ENCODE data around the gene ETFB. TPM values are rescaled to one million over a fixed set of nuclear protein-coding genes. Genes with fewer than 3 reads are reported as not detected.

The ETFB gene
- total and polyA plus RNA-seq, 2 experiments from 2014 or later, result 203 to 433 TPM

DNA sequence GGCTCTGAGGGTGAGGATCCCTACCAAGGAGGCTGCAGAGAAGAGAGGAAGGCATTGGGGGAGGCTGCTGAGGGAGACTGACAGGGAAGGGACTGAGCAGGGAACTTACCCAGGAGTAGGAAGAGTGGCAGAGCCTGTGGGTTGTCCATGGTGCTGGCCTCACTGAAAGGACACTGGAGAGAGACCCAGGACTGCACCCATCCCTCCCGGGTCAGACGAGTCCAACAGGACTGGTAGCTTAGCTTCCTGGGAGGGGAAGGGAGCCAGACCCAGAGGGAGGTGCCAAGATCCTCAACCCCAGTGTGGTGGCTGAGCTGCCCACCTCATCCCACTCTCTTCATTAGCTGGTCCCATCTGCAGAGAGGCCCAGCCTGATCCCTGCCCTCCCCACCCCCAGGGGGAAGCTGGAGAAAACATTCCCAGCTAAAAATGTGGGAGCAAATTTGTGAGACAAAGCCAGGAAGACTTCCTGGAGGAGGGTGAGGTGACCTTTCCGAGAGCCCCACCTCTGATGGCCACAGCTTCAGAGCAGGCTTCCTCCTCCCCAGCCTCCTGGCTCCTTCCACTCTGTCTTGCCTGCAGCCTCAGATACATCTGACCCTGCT is 24.1 kb downstream of the ETFB start, which contains the start of gene VSIG10L:
VSIG10L (minus strand) TSS at position 164 of the 605 bp plus-strand sequence; CDS start at position 149, 15 bp downstream.
- peaks cover 3% of the 10 kb centered on the region for H3K4me1 ChIP-seq (ENCODE audit: low read depth)
- H3K27me3 ChIP-seq, result no peaks in the 10 kb centered on the region
- peaks cover 3% of the 10 kb centered on the region for H3K36me3 ChIP-seq
- no peak for DNase-seq (ENCODE audit: low read depth in 1 of 2, low spot score in 1 of 2)
- H3K4me3 ChIP-seq, result no peak within 1 kb of the TSS
- no peak for TF ChIP-seq CTCF (IDR thresholded peaks at IDR 0.05; ENCODE audit: low read depth, low read length)
- H3K9me3 ChIP-seq (ENCODE audit: low read depth), result no peaks in the 10 kb centered on the region
- H3K27ac ChIP-seq, result no peak within 1 kb of the TSS

DNA sequence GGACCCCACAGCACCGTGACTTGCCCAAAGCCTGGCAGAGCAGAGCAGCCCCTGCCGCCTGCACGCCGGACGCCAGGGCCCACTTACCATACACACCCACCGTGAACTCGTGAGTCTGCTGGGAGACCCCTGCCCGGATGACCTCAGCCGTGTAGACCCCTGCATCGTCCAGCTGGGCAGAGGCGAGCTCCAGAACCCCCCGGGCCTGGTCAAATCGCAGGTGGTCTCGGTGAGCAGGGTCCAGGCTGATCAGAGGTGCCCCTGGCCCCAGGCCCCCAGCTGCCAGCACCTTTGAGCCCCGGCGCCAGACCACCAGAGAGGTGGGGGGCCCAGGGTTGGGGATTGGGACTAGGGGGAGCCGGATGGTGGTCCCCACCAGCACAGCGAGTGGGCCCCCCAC is 25.1 kb downstream of the ETFB start:
- TF ChIP-seq CTCF (IDR thresholded peaks at IDR 0.05; ENCODE audit: low read depth, low read length), result no peak
- Histone ChIP-seq H3K27me3 (no peaks in the 10 kb centered on the region), H3K4me3 (no peak overlapping the region), H3K9me3 (ENCODE audit: low read depth) (no peaks in the 10 kb centered on the region), H3K27ac (no peak overlapping the region), H3K4me1 (ENCODE audit: low read depth) (peaks cover 3% of the 10 kb centered on the region), H3K36me3 (peaks cover 3% of the 10 kb centered on the region)
- no peak for DNase-seq (ENCODE audit: low read depth in 1 of 2, low spot score in 1 of 2)

DNA sequence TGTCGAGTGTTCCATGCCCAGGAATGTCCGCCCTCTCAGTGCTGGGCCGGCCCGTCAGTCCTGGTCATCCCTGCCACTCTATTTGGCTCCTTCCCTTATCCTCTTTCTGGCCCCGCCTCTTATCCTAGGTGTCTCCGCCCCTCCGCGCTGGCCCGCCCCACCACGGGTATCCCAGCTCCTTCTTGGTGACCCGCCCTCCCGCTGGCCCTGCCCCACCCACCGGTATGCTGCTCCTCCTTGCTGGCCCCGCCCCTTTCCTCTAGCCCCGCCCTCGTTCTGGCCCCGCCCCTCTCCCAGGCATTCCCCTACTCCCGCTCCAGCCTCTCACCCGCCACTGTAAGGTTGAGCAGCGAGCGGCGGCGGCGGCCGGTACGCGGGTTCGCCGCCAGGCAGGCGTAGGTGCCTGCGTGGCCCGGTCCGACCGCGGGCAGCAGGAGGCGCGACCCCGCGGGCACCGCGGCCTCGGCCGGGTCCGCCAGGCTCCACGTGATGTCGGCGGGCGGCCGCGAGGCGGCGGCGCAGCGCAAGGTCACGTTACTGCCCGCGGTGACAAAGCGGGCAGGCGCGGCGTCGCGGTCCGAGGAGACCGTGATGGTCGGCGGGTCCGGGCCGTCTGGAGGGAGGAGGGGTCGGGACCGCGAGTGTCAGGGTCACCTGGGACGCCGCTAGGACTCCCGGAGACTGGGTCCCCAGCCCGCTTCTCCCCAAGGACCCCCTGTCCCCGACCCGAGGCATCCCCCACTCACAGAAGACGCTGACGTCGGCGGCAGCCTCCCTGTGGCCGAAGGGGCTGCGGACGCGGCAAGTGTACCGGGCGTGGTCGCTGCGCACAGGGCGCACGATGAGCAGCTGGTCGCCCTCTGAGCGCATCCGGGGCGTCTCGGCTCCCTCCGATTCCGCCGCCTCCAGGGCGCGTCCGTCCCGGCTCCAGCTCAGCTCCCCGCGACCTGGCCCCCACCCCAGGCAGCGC is 26.2 kb downstream of the ETFB start:
- peak overlapping the region; percentile 78 for H3K27ac ChIP-seq
- no peaks in the 10 kb centered on the region for H3K9me3 ChIP-seq (ENCODE audit: low read depth)
- TF ChIP-seq CTCF (IDR thresholded peaks at IDR 0.05; ENCODE audit: low read depth, low read length), result no peak
- no peaks in the 10 kb centered on the region for H3K27me3 ChIP-seq
- peak; percentile 98 to 99 for DNase-seq (ENCODE audit: low read depth in 1 of 2, low spot score in 1 of 2)
- peak overlapping the region; percentile 62 for H3K4me3 ChIP-seq
- H3K4me1 ChIP-seq (ENCODE audit: low read depth), result peaks cover 3% of the 10 kb centered on the region
- H3K36me3 ChIP-seq, result peaks cover 3% of the 10 kb centered on the region

DNA sequence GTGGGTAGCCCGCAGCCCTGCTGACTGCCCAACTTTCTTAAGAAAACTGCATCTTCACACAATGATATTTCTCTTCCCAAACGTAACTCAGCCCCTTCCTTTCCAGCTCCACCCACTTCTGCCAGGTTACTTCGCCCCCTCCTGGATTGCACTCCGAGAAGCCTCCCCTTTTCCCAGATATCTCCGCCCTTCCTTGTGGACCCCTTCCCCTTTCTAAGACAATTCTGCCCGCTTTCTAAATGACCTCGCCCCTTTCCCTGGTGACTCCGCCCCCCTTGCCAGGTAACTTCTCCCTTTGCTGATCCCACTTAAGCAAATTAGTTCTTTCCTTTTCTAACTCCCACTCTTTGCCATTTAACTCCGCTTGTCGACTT is 26.9 kb downstream of the ETFB start:
- TF ChIP-seq CTCF (IDR thresholded peaks at IDR 0.05; ENCODE audit: low read depth, low read length), result no peak
- Histone ChIP-seq H3K36me3 (no peaks in the 10 kb centered on the region), H3K27ac (peak overlapping the region; percentile 65), H3K9me3 (ENCODE audit: low read depth) (no peaks in the 10 kb centered on the region), H3K27me3 (no peaks in the 10 kb centered on the region), H3K4me3 (peak overlapping the region; percentile 62), H3K4me1 (ENCODE audit: low read depth) (peaks cover 3% of the 10 kb centered on the region)
- no peak for DNase-seq (ENCODE audit: low read depth in 1 of 2, low spot score in 1 of 2)

DNA sequence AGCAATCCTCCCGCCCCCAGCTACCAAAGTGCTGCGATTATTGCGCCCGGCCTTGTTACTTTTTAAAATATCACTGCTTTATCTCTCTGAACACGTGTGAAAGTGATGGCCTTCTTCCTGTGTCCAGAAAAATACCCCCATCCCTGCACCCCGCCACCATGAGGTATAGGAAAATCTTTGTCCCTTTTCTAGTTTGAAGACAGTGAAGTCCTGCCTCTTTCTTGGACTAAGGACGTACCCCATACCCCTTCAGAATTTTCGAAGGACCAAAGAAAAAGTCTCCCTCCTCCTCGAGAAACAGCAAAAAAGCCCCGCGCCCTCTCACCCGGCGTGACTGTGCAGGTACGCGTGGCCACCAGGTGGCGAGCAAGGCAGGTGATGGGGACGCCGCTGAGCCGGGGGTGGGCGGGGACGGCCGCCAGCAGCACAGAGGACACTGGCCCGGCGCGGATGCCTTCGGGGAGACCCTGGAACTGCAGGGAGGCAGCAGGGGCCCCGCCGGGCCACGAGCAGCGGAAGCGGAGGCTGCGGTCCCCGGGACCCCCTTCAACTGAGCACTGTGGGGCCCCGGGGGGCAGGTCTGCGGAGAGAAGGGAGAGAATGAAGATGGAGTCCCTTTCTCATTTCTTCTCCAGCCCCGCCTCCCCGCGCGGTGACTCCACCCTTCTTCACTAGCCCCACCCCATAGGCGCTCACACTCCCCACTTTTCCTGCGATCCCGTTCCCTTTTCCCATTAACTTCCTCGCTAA is 27.4 kb downstream of the ETFB start:
- Histone ChIP-seq H3K4me3 (peak overlapping the region; percentile 62), H3K4me1 (ENCODE audit: low read depth) (peaks cover 3% of the 10 kb centered on the region), H3K36me3 (no peaks in the 10 kb centered on the region), H3K27ac (peak overlapping the region; percentile 65), H3K9me3 (ENCODE audit: low read depth) (no peaks in the 10 kb centered on the region), H3K27me3 (no peaks in the 10 kb centered on the region)
- peak; percentile 78 for TF ChIP-seq CTCF (IDR thresholded peaks at IDR 0.05; ENCODE audit: low read depth, low read length)
- DNase-seq (ENCODE audit: low read depth in 1 of 2, low spot score in 1 of 2), result peak; percentile 81 to 91

All from cardiac muscle cell (in vitro differentiated cells and primary cell).